Measurements from ENCODE around the gene EGLN1. TPM values are rescaled to one million over a fixed set of nuclear protein-coding genes. Genes with fewer than 3 reads are reported as not detected.

Gene EGLN1
- total RNA-seq, 1 experiment from 2014 or later: 27.1 TPM

DNA sequence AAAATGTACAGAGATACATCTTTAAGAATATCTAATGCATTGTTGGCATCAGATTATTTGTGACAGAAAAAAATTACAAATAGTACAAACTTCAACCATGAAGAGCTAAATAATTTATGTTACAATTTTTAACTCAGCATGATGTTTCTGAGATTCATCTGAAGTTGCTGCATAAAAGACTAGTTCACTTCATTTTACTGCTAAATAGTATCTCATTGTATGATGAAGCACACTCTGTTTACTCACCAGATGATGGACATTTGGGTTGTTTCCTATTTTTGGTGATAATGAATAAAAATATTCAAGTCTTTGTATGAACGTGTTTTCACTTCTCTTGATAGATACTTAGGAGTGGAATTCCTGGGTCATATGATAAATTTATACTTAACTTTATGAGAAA is 20.6 kb downstream of the EGLN1 start:
- Histone ChIP-seq H3K9ac (ENCODE audit: low read length) (no peak overlapping the region), H3K27me3 (ENCODE audit: insufficient read depth, low read length) (no peaks in the 10 kb centered on the region), H3K4me1 (ENCODE audit: control insufficient read depth in 1 of 2, insufficient read depth in 2 of 2, low read length in 2 of 2) (peaks cover 4 to 26% of the 10 kb centered on the region in 2 experiments), H3K79me2 (ENCODE audit: insufficient read depth, low read length) (peaks cover 99% of the 10 kb centered on the region), H4K20me1 (ENCODE audit: insufficient read depth) (peaks cover 9% of the 10 kb centered on the region; the same call in 1 of the 2 replicates), H3K27ac (ENCODE audit: low read depth, low read length) (no peak overlapping the region), H3K36me3 (ENCODE audit: control insufficient read depth in 1 of 2, insufficient read depth in 2 of 2, low read length in 2 of 2) (0 out of 4 replicates have a peak, but pooled peaks cover 0 to 4% of the 10 kb centered on the region in 2 experiments), H3K4me3 (replicated peaks in 1 of 2; ENCODE audit: low read depth in 1 of 2, low read length in 2 of 2) (no peak overlapping the region), H3K9me3 (ENCODE audit: control insufficient read depth in 1 of 2, insufficient read depth in 1 of 2, low read depth in 1 of 2, low read length in 2 of 2) (no peaks in the 10 kb centered on the region), H3K4me2 (ENCODE audit: low read length) (no peak overlapping the region), H2AFZ (ENCODE audit: low read depth, low read length, poor library complexity, severe bottlenecking) (no peak overlapping the region), H3K9me2 (ENCODE audit: insufficient read depth) (no peaks in the 10 kb centered on the region)
- ChIA-PET CTCF (no interaction called here), RAD21 (ENCODE audit: low non-redundant PET in 1 of 2, low total read pairs in 2 of 2, uncharacterized antibody in 2 of 2, unreplicated experiment in 2 of 2) (no interaction called here), POLR2A (no interaction called here)
- ATAC-seq (no peak), DNase-seq (ENCODE audit: low read depth, low spot score) (no peak)
- TF ChIP-seq POLR2AphosphoS5 (IDR thresholded peaks at IDR 0.05; ENCODE audit: low read depth, low read length) (no peak), SRF (IDR thresholded peaks at IDR 0.05; ENCODE audit: low read depth) (no peak), EGR1 (IDR thresholded peaks at IDR 0.05; ENCODE audit: low read depth) (no peak), TCF7L2 (IDR thresholded peaks at IDR 0.05; ENCODE audit: borderline replicate concordance, extremely low read depth, insufficient read depth, insufficient read length) (no peak), YY1 (IDR thresholded peaks at IDR 0.05; ENCODE audit: extremely low read depth, insufficient replicate concordance, low read depth, low read length) (no peak), CEBPB (IDR thresholded peaks at IDR 0.05; ENCODE audit: low read depth) (no peak), ZNF274 (IDR thresholded peaks at IDR 0.05; ENCODE audit: low read depth, low read length) (no peak), EZH2 (IDR thresholded peaks at IDR 0.05) (no peak), RAD21 (IDR thresholded peaks at IDR 0.05; ENCODE audit: low read depth) (no peak), SP1 (IDR thresholded peaks at IDR 0.05; ENCODE audit: low read depth) (no peak), ZFX (IDR thresholded peaks at IDR 0.05) (no peak), FOSL1 (IDR thresholded peaks at IDR 0.05; ENCODE audit: low read depth) (no peak), CBX3 (IDR thresholded peaks at IDR 0.05; ENCODE audit: low read depth) (no peak), JUND (IDR thresholded peaks at IDR 0.05) (no peak), EZH2phosphoT487 (IDR thresholded peaks at IDR 0.05; ENCODE audit: borderline replicate concordance) (no peak)
- TF ChIP-seq, protein P1, sequence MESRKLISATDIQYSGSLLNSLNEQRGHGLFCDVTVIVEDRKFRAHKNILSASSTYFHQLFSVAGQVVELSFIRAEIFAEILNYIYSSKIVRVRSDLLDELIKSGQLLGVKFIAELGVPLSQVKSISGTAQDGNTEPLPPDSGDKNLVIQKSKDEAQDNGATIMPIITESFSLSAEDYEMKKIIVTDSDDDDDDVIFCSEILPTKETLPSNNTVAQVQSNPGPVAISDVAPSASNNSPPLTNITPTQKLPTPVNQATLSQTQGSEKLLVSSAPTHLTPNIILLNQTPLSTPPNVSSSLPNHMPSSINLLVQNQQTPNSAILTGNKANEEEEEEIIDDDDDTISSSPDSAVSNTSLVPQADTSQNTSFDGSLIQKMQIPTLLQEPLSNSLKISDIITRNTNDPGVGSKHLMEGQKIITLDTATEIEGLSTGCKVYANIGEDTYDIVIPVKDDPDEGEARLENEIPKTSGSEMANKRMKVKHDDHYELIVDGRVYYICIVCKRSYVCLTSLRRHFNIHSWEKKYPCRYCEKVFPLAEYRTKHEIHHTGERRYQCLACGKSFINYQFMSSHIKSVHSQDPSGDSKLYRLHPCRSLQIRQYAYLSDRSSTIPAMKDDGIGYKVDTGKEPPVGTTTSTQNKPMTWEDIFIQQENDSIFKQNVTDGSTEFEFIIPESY (IDR thresholded peaks at IDR 0.05; ENCODE audit: extremely low read depth, insufficient replicate concordance, low read length): no peak
- TF ChIP-seq, protein P2, sequence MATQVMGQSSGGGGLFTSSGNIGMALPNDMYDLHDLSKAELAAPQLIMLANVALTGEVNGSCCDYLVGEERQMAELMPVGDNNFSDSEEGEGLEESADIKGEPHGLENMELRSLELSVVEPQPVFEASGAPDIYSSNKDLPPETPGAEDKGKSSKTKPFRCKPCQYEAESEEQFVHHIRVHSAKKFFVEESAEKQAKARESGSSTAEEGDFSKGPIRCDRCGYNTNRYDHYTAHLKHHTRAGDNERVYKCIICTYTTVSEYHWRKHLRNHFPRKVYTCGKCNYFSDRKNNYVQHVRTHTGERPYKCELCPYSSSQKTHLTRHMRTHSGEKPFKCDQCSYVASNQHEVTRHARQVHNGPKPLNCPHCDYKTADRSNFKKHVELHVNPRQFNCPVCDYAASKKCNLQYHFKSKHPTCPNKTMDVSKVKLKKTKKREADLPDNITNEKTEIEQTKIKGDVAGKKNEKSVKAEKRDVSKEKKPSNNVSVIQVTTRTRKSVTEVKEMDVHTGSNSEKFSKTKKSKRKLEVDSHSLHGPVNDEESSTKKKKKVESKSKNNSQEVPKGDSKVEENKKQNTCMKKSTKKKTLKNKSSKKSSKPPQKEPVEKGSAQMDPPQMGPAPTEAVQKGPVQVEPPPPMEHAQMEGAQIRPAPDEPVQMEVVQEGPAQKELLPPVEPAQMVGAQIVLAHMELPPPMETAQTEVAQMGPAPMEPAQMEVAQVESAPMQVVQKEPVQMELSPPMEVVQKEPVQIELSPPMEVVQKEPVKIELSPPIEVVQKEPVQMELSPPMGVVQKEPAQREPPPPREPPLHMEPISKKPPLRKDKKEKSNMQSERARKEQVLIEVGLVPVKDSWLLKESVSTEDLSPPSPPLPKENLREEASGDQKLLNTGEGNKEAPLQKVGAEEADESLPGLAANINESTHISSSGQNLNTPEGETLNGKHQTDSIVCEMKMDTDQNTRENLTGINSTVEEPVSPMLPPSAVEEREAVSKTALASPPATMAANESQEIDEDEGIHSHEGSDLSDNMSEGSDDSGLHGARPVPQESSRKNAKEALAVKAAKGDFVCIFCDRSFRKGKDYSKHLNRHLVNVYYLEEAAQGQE (IDR thresholded peaks at IDR 0.05; ENCODE audit: low read depth): no peak
- TF ChIP-seq, protein P3, sequence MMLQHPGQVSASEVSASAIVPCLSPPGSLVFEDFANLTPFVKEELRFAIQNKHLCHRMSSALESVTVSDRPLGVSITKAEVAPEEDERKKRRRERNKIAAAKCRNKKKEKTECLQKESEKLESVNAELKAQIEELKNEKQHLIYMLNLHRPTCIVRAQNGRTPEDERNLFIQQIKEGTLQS (IDR thresholded peaks at IDR 0.05): no peak
- TF ChIP-seq, protein P4, sequence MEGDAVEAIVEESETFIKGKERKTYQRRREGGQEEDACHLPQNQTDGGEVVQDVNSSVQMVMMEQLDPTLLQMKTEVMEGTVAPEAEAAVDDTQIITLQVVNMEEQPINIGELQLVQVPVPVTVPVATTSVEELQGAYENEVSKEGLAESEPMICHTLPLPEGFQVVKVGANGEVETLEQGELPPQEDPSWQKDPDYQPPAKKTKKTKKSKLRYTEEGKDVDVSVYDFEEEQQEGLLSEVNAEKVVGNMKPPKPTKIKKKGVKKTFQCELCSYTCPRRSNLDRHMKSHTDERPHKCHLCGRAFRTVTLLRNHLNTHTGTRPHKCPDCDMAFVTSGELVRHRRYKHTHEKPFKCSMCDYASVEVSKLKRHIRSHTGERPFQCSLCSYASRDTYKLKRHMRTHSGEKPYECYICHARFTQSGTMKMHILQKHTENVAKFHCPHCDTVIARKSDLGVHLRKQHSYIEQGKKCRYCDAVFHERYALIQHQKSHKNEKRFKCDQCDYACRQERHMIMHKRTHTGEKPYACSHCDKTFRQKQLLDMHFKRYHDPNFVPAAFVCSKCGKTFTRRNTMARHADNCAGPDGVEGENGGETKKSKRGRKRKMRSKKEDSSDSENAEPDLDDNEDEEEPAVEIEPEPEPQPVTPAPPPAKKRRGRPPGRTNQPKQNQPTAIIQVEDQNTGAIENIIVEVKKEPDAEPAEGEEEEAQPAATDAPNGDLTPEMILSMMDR (IDR thresholded peaks at IDR 0.05 in 2 of 3, conservative IDR thresholded peaks at IDR 0.05 in 1 of 3; ENCODE audit: borderline replicate concordance in 1 of 3, insufficient read depth in 1 of 3, low read depth in 2 of 3, low read length in 2 of 3): no peak
- TF ChIP-seq, protein P5, sequence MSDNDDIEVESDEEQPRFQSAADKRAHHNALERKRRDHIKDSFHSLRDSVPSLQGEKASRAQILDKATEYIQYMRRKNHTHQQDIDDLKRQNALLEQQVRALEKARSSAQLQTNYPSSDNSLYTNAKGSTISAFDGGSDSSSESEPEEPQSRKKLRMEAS (IDR thresholded peaks at IDR 0.05): no peak
- intact Hi-C loops (cut with micrococcal nuclease): no loop called here
- no TSS peak for BruUV-seq (replicated peaks)

Measured in HCT116 (cell line).